D341Med (cell line): ENCODE measurements around the gene CCDC167.

Experiments
- DNase-seq: peaks from one replicate; pipeline ENCODE4 v3.0.0; 2012; ENCODE audit warnings: low spot score

The CCDC167 gene

GRCh38 chr6:37530297-37530696 lies 30.6 kb upstream of the CCDC167 start:
- no peak for DNase-seq

- no peak for DNase-seq
These were observed 28.8 kb upstream of the CCDC167 start for GRCh38 chr6:37528541-37528940.

DNA sequence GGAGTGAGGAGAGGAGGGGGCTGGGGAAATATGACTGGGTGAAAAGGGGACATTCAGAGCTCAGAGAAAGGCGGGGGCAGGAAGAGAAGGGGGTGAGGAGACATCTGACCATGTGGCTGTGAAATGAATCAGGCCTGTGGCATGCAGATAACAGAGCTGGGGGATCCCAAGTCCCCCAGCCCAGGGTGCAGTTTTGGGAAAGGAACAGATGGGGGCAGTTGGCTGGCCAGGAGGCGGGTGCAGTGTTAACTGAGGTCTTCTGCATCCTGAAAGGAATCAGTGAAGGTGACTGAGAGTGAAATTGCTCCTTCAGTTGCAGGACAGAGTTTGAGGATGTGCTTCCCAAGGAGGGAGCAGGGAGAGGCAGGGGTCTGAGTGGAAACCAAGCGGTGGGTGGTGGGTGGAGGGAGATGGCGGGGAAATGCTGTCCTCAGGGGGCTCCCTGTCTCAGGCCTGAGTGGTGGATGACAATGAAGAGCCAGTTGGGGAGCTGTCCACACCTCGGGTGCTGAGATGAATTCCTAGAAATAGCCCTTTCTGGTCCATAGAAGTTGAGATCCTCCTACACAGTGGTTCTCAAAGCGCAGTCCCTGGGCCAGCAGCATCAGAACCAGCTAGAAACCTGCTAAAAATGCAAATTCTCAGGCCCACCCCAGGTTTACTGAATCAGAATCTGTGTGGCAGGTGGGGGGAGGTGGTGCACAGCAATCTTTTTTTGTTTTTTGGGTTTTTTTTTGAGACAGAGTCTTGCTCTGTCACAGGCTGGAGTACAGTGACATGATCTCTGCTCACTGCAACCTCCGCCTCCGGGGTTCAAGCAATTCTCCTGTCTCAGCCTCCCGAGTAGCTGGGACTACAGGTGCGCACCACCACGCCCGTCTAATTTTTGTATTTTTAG lies 26.0 kb upstream of the CCDC167 start:
- DNase-seq, result no peak

DNA sequence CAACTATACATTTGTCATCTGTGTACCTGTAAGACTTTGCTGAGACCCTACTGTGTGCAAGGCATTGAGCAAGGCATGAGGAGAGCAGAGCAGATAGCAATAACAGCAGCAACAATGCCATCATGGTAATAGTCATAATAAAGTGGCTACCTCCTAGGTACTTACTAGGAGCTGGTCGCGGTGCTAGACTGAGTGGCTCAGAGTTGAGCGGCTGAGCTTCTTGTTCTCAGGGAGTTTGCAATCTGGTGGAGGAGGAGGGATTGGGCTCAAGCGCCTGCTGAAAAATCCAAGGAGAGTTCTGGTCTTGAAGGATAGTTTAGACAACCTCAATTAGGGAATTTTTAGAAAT lies 25.3 kb upstream of the CCDC167 start:
- DNase-seq, result no peak

DNA sequence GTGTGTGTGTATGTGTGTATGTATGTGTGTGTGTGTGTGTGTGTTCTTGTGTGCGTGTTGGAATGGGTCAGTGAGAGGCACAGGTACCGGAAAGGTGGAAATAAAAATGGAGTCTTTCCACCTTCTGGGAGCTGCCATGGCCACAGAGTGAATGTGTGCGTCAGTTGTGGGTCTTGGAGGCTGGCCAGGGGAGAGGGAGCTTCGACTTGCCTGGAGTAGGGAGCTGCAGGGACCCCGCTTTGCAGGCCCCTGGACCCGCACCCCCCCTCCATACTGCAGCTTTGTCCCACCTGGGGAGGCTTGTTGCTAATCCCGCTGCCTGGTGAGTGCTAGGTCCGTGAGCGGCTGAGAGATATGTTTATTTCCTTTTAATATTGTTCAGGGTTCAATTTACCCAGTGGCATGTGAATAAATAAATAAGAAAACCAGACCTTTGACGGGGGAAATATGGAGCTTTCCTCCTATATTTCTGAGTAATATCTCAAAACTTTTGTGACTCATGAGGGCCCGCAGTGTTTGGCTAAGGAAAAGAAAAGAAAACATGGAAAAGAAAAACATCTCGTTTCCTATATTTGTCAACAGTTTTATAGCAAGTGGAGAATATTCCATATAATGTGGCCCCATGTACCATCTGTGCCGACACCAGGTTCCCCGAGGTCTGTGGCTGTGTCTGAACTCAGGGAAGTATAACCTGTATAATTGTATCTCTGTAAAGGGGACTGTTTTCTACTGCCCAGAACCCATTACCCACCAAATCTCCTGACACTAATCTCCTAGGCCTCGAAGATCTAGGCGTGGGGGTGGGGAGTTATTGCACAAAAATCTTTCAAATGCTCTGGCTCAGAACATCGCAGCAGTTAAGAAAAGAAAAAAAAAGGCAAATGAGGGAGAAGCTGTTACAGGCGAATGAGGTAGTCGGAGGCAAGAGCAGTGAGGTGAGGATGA lies 24.6 kb upstream of the CCDC167 start:
- DNase-seq, result no peak

DNA sequence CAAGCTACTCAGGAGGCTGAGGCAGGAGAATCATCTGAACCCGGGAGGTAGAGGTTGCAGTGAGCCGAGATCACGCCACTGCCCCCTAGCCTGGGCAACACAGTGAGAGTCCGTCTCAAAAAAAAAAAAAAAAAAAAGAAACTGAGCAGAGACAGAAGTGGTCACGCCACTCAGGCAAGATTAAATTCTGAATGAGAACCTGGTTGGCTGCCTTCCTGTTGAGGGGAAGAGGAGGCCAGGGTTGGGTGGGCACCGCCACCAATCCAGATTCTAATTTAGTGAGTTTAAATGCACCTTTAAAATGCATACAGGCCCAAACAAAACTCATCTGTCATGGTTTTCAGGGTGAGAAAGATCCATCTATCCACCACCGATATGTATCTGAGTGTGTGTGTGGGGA lies 23.7 kb upstream of the CCDC167 start:
- DNase-seq, result no peak

- DNase-seq, result no peak
These were observed 23.1 kb upstream of the CCDC167 start for GRCh38 chr6:37522836-37523235.

- no peak for DNase-seq
These were observed 22.0 kb upstream of the CCDC167 start for GRCh38 chr6:37521674-37522073.

- no peak for DNase-seq
These were observed 21.2 kb upstream of the CCDC167 start for GRCh38 chr6:37520926-37521325.

GRCh38 chr6:37519461-37519860 lies 19.8 kb upstream of the CCDC167 start:
- no peak for DNase-seq

- no peak for DNase-seq
These were observed 18.4 kb upstream of the CCDC167 start for GRCh38 chr6:37518116-37518515.

DNA sequence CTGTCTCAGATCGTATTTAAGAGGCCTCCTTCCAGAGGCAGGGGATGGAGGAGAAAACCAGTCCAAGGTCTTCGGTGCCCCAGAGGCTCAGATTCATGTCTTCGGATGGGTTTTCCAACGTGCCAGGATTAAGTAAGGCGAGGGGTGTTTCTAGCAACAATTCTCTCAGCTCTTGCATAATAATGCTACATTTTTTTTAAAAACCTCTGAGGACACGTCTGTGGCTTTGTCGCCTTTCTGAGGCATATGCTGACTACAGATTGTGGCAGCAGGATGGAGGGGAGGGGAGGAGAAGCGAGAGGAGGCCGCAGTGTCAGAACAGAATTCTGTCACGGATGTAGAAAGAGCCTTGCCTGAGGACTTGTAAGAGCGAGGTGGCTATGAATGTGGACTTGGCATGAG lies 17.7 kb upstream of the CCDC167 start:
- DNase-seq, result no peak

- DNase-seq, result no peak
These were observed 17.3 kb upstream of the CCDC167 start for GRCh38 chr6:37516920-37517405.

DNA sequence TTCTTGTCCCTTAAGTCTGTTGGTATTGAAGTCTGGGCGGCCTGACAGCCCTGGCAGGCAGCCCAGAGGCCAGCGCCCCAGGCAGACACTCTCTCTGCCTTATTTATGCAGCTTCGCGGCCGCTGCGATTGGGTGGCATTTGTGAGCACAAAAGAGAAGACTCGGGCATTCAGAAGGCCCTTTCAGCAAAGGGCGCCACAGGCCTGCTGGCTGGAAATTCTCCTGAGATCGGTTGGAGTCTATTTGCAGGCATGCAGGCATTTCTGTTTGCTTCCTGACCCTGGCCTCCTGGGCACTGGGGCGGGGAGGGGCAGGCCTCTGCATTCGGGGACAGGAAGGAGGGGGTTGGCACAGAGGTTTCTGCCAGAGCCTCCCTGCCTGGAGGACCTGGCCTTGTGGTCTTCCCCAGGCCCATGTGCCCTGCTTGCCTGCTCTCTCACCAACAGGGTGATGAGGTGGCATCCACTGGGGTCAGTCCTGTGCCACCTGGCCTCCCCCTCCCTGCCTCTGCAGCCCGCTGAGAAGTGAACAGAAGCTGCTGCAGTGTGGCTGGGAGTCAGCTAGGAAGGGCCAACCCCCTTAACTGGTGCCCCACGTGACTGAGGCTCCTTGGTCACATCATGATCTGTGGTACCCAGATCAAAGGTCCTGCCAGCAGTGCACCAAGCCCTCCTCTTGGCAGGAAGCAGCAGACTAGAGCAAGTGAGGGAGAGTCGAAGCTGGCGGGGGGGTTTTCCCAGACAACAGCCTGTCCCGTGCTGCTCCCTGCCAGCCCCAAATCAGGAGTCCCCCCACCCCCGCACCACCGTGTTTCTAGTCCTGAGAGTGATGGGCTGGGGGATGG lies 16.6 kb upstream of the CCDC167 start:
- no peak for DNase-seq

- DNase-seq, result no peak
These were observed 16.0 kb upstream of the CCDC167 start for GRCh38 chr6:37515712-37516075.

DNA sequence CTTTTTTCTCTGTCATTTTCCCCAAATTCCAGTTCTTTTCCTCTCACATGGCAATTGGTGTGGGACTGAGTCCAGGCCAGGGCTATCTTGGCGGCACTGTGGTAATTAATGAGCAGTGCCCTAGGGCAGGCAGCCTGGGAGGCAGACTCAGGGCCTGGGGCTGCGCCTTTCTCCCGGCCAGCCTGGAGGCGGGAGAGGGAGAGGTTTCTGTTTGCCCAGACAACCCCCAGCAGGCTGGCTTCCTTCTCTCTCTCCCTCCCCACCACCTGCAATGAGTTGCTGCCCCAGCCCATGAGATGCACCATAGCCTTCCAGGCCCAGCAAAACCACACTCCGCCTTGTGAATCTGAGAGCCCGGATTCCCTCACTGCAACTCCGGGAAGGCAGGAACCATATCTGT lies 15.1 kb upstream of the CCDC167 start:
- DNase-seq, result no peak

DNA sequence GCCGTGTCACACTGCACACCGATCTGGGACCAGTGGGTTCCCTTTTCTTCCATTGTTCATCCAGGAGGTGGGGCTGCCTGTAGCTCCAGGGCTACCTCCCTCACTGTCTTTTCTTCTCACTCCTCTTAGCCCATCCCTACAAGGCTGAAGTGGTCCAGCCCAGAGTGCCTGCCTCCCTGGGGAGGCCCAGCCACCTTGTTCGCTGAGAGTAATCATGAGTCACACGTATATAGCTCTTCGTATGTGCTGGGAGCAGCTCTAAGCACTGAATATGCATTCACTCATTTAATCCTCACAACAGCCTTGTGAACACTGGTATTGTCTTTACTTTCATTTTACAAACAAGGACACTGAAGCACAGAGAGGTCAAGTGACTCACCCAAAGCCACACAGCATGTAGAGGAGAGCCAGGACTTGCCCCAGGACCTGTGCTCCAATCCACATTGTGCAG lies 14.7 kb upstream of the CCDC167 start:
- no peak for DNase-seq

- no peak for DNase-seq
These were observed 13.9 kb upstream of the CCDC167 start for GRCh38 chr6:37513576-37513975.

- DNase-seq, result no peak
These were observed 13.5 kb upstream of the CCDC167 start for GRCh38 chr6:37513155-37513554.

- no peak for DNase-seq
These were observed 12.8 kb upstream of the CCDC167 start for GRCh38 chr6:37512400-37513011.

DNA sequence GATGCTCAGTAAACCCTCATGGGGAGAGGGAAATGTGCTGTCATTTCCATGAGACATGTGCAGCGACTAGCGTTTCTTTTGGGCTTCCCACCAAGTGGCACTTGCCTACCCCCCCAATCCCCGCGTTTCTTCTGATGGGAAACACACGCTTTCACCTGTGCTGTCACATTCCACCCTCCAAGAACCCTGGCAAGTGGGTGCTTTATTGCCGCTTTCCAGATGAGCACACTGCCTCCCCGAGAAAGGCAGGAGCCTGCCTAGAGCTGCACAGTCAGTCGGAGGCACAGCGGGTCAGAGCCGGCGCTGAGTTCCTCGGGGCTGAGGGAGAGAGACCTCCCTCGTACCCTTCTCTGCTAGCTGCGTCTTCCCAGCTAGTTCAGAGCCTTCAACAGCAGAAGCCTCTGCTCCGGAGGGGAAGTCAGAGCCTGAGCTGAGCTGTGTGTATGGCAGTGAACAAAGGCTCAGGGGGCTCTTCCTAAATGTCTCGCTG lies 12.3 kb upstream of the CCDC167 start:
- DNase-seq, result no peak
